Measurements from ENCODE around the gene RAB13. TPM values are rescaled to one million over a fixed set of nuclear protein-coding genes. Genes with fewer than 3 reads are reported as not detected.

The RAB13 gene
- total and polyA plus RNA-seq, 12 donors, result 42.9 to 114 (median 58.1) TPM

GRCh38 chr1:153962088-153963029 lies 23.8 kb downstream of the RAB13 start:
- intact Hi-C loops (cut with DNase I), result no loop called here

GRCh38 chr1:153961421-153961820 lies 24.7 kb downstream of the RAB13 start:
- Histone ChIP-seq H3K4me1 (peaks cover 25 to 83% (median 62%) of the 10 kb centered on the region in 9 donors), H3K4me3 (peak overlapping the region in 2 of 10 donors; percentile 66 to 74), H3K9me3 (no peaks in the 10 kb centered on the region), H3K27ac (peak overlapping the region in 6 of 10 donors; percentile 95 to 98 (median 96)), H3K27me3 (no peaks in the 10 kb centered on the region), H3K36me3 (peaks cover 0 to 29% (median 10%) of the 10 kb centered on the region in 9 donors)
- WGBS, 2 donors, result 62 to 71% methylated on average over 4 of the region's 4 CpGs
- intact Hi-C loops (cut with DNase I), result no loop called here
- no peak for TF ChIP-seq CTCF (IDR thresholded peaks at IDR 0.05)
- no peak for ATAC-seq
- DNase-seq, result no peak

More at GRCh38 chr1:153962088-153963029, 23.8 kb downstream of the RAB13 start:
- H3K27me3 ChIP-seq, result no peaks in the 10 kb centered on the region
- ATAC-seq (peak in 1 of 8 donors; percentile 8), DNase-seq (no peak)
- 35 to 46% methylated on average over 16 of the region's 16 CpGs for WGBS, 2 donors
- peak overlapping the region; percentile 43 to 83 (median 76) for H3K4me3 ChIP-seq
- H3K36me3 ChIP-seq, result peaks cover 0 to 29% (median 10%) of the 10 kb centered on the region in 9 donors
- H3K9me3 ChIP-seq, result no peaks in the 10 kb centered on the region
- peak overlapping the region; percentile 90 to 98 (median 96) for H3K27ac ChIP-seq
- TF ChIP-seq CTCF (IDR thresholded peaks at IDR 0.05), result no peak
- peaks cover 25 to 79% (median 57%) of the 10 kb centered on the region in 9 donors for H3K4me1 ChIP-seq

- peaks cover 20 to 83% (median 67%) of the 10 kb centered on the region in 9 donors for H3K4me1 ChIP-seq
- WGBS, 2 donors, result 90 to 97% methylated on average over 11 of the region's 11 CpGs
- no peaks in the 10 kb centered on the region for H3K9me3 ChIP-seq
- intact Hi-C loops (cut with DNase I), result no loop called here
- H3K27ac ChIP-seq, result peak overlapping the region in 6 of 10 donors; percentile 58 to 98 (median 94)
- no peak for TF ChIP-seq CTCF (IDR thresholded peaks at IDR 0.05)
- no peaks in the 10 kb centered on the region for H3K27me3 ChIP-seq
- DNase-seq (no peak), ATAC-seq (no peak)
- H3K36me3 ChIP-seq, result peaks cover 0 to 29% (median 10%) of the 10 kb centered on the region in 9 donors
- no peak overlapping the region for H3K4me3 ChIP-seq
These were observed 25.9 kb downstream of the RAB13 start for GRCh38 chr1:153960206-153960605.

- peaks cover 18 to 84% (median 63%) of the 10 kb centered on the region in 9 donors for H3K4me1 ChIP-seq
These were observed 26.7 kb downstream of the RAB13 start for GRCh38 chr1:153959454-153959853.

More at GRCh38 chr1:153959454-153959853, 26.7 kb downstream of the RAB13 start:
- ATAC-seq (no peak), DNase-seq (no peak)
- H3K27me3 ChIP-seq, result no peaks in the 10 kb centered on the region
- WGBS, 2 donors, result 38 to 46% methylated on average over 3 of the region's 3 CpGs
- no peaks in the 10 kb centered on the region for H3K9me3 ChIP-seq
- H3K4me3 ChIP-seq, result peak overlapping the region in 1 of 10 donors; percentile 98
- H3K27ac ChIP-seq, result peak overlapping the region in 9 of 10 donors; percentile 58 to 98 (median 95)
- intact Hi-C loops (cut with DNase I), result loop anchor here in 1 of 10 donors (10.0 kb wide), 1 partner anchor 165 kb away; no protein-coding TSS in a partner anchor
- H3K36me3 ChIP-seq, result peaks cover 0 to 35% (median 10%) of the 10 kb centered on the region in 9 donors
- TF ChIP-seq CTCF (IDR thresholded peaks at IDR 0.05), result no peak

Measured in heart right ventricle (tissue), 16 donors.